AG09309 (cell line): ENCODE results near the gene LRRC23.
"Not testable (repeated sequence)": the region's sequence is repeated elsewhere in the genome, so short reads cannot be mapped to it uniquely, and the experiment has no call there.

Experiments
- DNase-seq: peaks from one replicate; pipeline ENCODE4 v3.0.0-alpha.2; 2010; ENCODE audit warnings: low read depth
- H3K4me3 ChIP-seq: 2 replicates; pipeline ENCODE4 v1.5.1; 2011; ENCODE audit warnings: mild to moderate bottlenecking, low read depth, low read length, moderate library complexity; ENCODE audit not compliant: control insufficient read depth
- CTCF ChIP-seq: IDR thresholded peaks from 2 replicates; pipeline ENCODE4 v1.5.1; 2011; ENCODE audit warnings: mild to moderate bottlenecking, low read depth, low read length, inconsistent platforms; ENCODE audit not compliant: insufficient read depth, control insufficient read depth; ENCODE audit errors: missing control alignments

Gene LRRC23

DNA sequence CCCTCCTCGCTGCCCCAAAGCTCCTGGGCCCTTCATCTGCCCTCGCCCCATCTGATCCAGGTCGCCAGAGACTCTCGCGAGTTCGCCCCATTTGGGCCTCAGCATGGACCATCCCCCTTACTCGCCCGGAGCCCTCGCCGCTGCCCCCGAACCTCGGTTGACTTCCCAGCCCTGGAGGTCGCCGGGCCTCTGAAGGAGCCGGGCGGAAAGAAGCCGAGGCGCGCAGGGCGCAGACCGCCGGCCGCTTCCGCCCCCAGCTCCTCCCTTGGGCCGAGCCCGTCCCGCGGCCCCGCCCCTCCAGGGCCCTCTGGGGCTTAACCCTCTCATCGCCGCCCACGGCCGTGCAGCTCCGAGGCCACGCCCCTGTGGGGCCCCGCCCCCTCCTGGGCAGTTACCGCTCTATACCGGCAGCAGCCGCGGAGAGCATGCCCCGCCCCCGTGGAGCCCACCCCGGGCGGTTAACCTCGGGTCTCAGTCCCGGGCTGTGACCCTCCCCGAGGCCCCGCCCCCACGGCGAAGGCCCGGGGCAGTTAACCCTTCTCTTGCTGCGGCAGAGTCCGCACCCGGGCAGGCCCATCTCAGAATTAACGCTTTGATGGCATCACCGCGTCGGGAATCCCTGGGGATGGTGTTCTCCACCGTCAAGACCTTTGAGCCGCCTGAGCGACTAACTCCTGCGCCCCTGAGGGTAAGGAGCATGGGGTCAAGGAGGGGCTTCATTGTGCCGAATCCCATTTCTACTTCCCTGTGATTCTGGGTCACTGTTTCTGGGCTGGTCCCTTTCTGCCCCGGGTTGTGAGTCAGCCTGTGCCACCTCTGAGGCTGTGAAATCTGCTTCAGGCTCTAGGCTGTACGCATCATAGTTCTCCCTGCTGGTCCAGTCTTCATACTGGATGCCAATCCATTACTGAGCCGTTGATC is 31.3 kb upstream of the LRRC23 start, which contains the start of gene SPSB2:
SPSB2 (minus strand) TSS at position 210 of the 921 bp plus-strand sequence. CDS start 402 bp downstream, outside the sequence.
- no peak for DNase-seq
- TF ChIP-seq CTCF: no peak

GRCh38 chr12:6874015-6874368 is 30.6 kb upstream of the LRRC23 start:
- peak overlapping the region; percentile 65 for H3K4me3 ChIP-seq
- not testable (repeated sequence) for DNase-seq

More for the DNA sequence above, 31.3 kb upstream of the LRRC23 start, which contains the start of gene SPSB2:
- peak within 1 kb of the TSS; percentile 65 for H3K4me3 ChIP-seq

DNA sequence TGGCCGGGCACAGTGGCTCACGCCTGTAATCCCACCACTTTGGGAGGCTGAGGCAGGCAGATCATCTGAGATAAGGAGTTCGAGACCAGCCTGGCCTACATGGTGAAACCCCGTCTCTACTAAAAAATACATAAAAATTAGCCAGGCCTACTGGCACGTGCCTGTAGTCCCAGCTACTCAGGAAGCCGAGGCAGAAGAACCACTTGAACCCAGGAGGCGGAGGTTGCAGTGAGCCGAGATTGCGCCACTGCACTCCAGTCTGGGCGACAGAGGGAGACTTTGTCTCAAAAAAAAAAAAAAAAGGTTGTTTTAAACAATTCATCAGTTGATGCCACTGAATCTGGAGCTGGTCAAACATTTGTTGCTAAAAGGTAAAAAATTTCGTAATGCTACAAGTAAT is 24.8 kb upstream of the LRRC23 start:
- H3K4me3 ChIP-seq, DNase-seq: not testable (repeated sequence)

DNA sequence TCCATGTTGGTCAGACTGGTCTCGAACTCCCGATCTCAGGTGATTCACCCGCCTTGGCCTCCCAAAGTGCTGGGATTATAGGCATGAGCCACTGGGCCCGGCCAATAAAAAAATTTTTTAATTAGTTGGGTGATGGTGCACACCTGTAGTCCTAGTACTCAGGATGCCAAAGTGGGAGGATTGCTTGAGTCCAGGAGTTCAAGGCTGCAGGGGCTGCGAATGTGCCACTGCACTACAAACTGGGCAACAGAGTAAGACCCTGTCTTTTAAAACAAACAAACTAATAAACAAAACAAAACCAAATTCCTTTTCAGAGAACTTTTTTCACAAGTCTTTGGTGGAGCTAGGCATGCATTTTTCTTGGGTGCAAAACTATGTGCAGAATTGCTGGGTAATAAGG is 21.4 kb upstream of the LRRC23 start:
- no peak overlapping the region for H3K4me3 ChIP-seq
- DNase-seq: no peak
- no peak for TF ChIP-seq CTCF

DNA sequence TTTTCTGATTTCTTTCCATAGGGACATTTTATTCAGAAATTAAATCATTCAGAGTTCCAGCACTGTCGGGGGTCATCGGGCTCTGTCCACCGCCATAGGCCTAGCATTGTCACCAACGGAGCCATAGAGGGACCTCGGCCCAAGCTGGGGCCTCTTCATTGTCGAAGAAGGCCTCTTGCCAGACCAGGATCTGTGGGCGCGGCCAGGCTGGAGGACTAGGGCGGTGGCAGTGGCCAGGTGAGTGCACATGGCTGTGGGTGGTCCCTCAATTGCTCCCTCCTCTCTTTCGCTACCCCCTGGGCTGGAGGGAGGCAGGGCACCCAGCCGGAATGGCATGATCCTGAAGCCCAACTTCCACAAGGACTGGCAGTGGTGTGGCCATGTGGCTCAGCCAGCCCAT is 20.9 kb upstream of the LRRC23 start:
- H3K4me3 ChIP-seq: no peak overlapping the region
- DNase-seq: no peak
- no peak for TF ChIP-seq CTCF

GRCh38 chr12:6884539-6884938 is 20.1 kb upstream of the LRRC23 start:
- no peak for TF ChIP-seq CTCF
- H3K4me3 ChIP-seq: no peak overlapping the region
- no peak for DNase-seq

GRCh38 chr12:6886206-6886999 is 18.2 kb upstream of the LRRC23 start:
- DNase-seq, H3K4me3 ChIP-seq: not testable (repeated sequence)

GRCh38 chr12:6887460-6887859 is 17.2 kb upstream of the LRRC23 start:
- DNase-seq: no peak
- H3K4me3 ChIP-seq: no peak overlapping the region
- no peak for TF ChIP-seq CTCF
